HPDE6-E6E7 (cell line): ENCODE measurements around the gene TSPAN4.

ENCODE experiments used
- DNase-seq: peaks from one replicate; pipeline ENCODE4 v3.0.0; 2011; ENCODE audit warnings: missing footprints; ENCODE audit errors: extremely low spot score

TSPAN4 gene

GRCh38 chr11:824292-824880, 18.3 kb upstream of the TSPAN4 start:
- DNase-seq: no peak

GRCh38 chr11:824942-825341, 17.7 kb upstream of the TSPAN4 start:
- no peak for DNase-seq

- DNase-seq: no peak
Observed at GRCh38 chr11:825366-826226, 17.1 kb upstream of the TSPAN4 start.

- DNase-seq: no peak
Observed at GRCh38 chr11:826227-826621, 16.4 kb upstream of the TSPAN4 start.

- no peak for DNase-seq
Observed at GRCh38 chr11:826836-827145, 15.9 kb upstream of the TSPAN4 start.

- DNase-seq: no peak
Observed at GRCh38 chr11:827146-827896, 15.3 kb upstream of the TSPAN4 start.

GRCh38 chr11:827897-828192, 14.8 kb upstream of the TSPAN4 start, which contains the start of gene CRACR2B:
CRACR2B (plus strand) TSS chr11:827919; CDS start chr11:828608, 689 bp downstream.
- DNase-seq: no peak

GRCh38 chr11:828506-829175, 14.0 kb upstream of the TSPAN4 start:
- no peak for DNase-seq

GRCh38 chr11:829176-829846, 13.3 kb upstream of the TSPAN4 start:
- no peak for DNase-seq

- DNase-seq: no peak
Observed at GRCh38 chr11:829847-830294, 12.8 kb upstream of the TSPAN4 start.

- DNase-seq: no peak
Observed at GRCh38 chr11:830295-831117, 12.1 kb upstream of the TSPAN4 start.

- DNase-seq: no peak
Observed at GRCh38 chr11:831118-831864, 11.4 kb upstream of the TSPAN4 start.

- DNase-seq: no peak
Observed at GRCh38 chr11:831961-832528, 10.6 kb upstream of the TSPAN4 start.

GRCh38 chr11:832529-833113, 10.0 kb upstream of the TSPAN4 start, which contains the start of gene CD151:
CD151 (plus strand) TSS chr11:832952; CDS start chr11:836070, 3,118 bp downstream.
- no peak for DNase-seq

GRCh38 chr11:833114-833791, 9.4 kb upstream of the TSPAN4 start:
- no peak for DNase-seq

GRCh38 chr11:833849-834311, 8.8 kb upstream of the TSPAN4 start:
- no peak for DNase-seq

- DNase-seq: peak; percentile 72
Observed at GRCh38 chr11:834371-835316, 8.0 kb upstream of the TSPAN4 start.
